NCI-H1048 (cell line): Measurements from ENCODE around the gene ASCL5.

Source experiments
- DNase-seq: peaks from one replicate; lab custom pipeline; 2025; lab: John Stamatoyannopoulos, UW

The ASCL5 gene

GRCh38 chr1:201085902-201086735 is 40.9 kb downstream of the ASCL5 start:
- no peak for DNase-seq

- no peak for DNase-seq
Measured at GRCh38 chr1:201084295-201084694, 42.7 kb downstream of the ASCL5 start.

- no peak for DNase-seq
Measured at GRCh38 chr1:201083741-201084140, 43.2 kb downstream of the ASCL5 start.

GRCh38 chr1:201080135-201080534 is 46.8 kb downstream of the ASCL5 start:
- DNase-seq, result no peak

GRCh38 chr1:201077736-201078135 is 49.2 kb downstream of the ASCL5 start:
- no peak for DNase-seq

- no peak for DNase-seq
Measured at GRCh38 chr1:201077116-201077515, 49.9 kb downstream of the ASCL5 start.

GRCh38 chr1:201076092-201076491 is 50.9 kb downstream of the ASCL5 start:
- DNase-seq, result no peak

- DNase-seq, result no peak
Measured at GRCh38 chr1:201074018-201074417, 53.0 kb downstream of the ASCL5 start.

- DNase-seq, result no peak
Measured at GRCh38 chr1:201072922-201073321, 54.1 kb downstream of the ASCL5 start.

- DNase-seq, result no peak
Measured at GRCh38 chr1:201072149-201072548, 54.8 kb downstream of the ASCL5 start.

GRCh38 chr1:201069636-201070035 is 57.3 kb downstream of the ASCL5 start:
- no peak for DNase-seq

- DNase-seq, result no peak
Measured at GRCh38 chr1:201068976-201069375, 58.0 kb downstream of the ASCL5 start.

- DNase-seq, result no peak
Measured at GRCh38 chr1:201066986-201067385, 60.0 kb downstream of the ASCL5 start.

GRCh38 chr1:201065686-201066085 is 61.3 kb downstream of the ASCL5 start:
- no peak for DNase-seq

- no peak for DNase-seq
Measured at GRCh38 chr1:201064806-201065205, 62.2 kb downstream of the ASCL5 start.
